Smooth muscle cell (in vitro differentiated cells): ENCODE data around the gene TNS3. TPM values are rescaled to one million over a fixed set of nuclear protein-coding genes. Genes with fewer than 3 reads are reported as not detected.

ENCODE experiments used
- DNase-seq: peaks from one replicate; lab custom pipeline; 2025; ENCODE audit not compliant: unreplicated experiment; lab: John Stamatoyannopoulos, UW
- H2AFZ ChIP-seq: fragments of 200-600 bp; sonication (generic); 2 replicates; pipeline ENCODE4 v1.6.0; 2016; ENCODE audit warnings: antibody characterized with exemption, low read depth, mild to moderate bottlenecking
- H3F3A ChIP-seq: fragments of 200-600 bp; sonication (generic); 2 replicates; pipeline ENCODE4 v1.6.0; 2017; ENCODE audit warnings: antibody characterized with exemption, low read depth
- H3K27ac ChIP-seq: fragments of 200-600 bp; sonication (generic); 2 replicates; pipeline ENCODE4 v1.5.1; 2016; ENCODE audit warnings: low read depth, mild to moderate bottlenecking
- H3K27me3 ChIP-seq: fragments of 200-600 bp; sonication (generic); 2 replicates; pipeline ENCODE4 v1.6.1; 2016; ENCODE audit warnings: low read depth, mild to moderate bottlenecking
- H3K36me3 ChIP-seq: fragments of 200-600 bp; sonication (generic); 2 replicates; pipeline ENCODE4 v1.5.1; 2016; ENCODE audit warnings: low read depth
- H3K4me1 ChIP-seq: fragments of 200-600 bp; sonication (generic); 2 replicates; pipeline ENCODE4 v1.5.1; 2016; ENCODE audit warnings: low read depth
- H3K4me2 ChIP-seq: fragments of 200-600 bp; sonication (generic); 2 replicates; pipeline ENCODE4 v1.6.0; 2016; ENCODE audit warnings: mild to moderate bottlenecking
- H3K4me3 ChIP-seq: fragments of 200-600 bp; sonication (generic); 2 replicates; pipeline ENCODE4 v1.5.1; 2016; ENCODE audit warnings: mild to moderate bottlenecking
- H3K79me2 ChIP-seq: fragments of 200-600 bp; sonication (generic); 2 replicates; pipeline ENCODE4 v1.6.0; 2016; ENCODE audit warnings: low read depth, mild to moderate bottlenecking
- H3K9ac ChIP-seq: fragments of 200-600 bp; sonication (generic); 2 replicates; pipeline ENCODE4 v1.6.0; 2016; ENCODE audit warnings: low read depth
- H3K9me3 ChIP-seq: fragments of 200-600 bp; sonication (generic); replicated peaks from 2 replicates; pipeline ENCODE4 v1.5.1; 2016; ENCODE audit warnings: low read depth
- H4K20me1 ChIP-seq: fragments of 200-600 bp; sonication (generic); 2 replicates; pipeline ENCODE4 v1.6.0; 2016; ENCODE audit warnings: low read depth
- WGBS: methylation state at CpG from one replicate; pipeline ENCODE4 v1.1.7; 2016; ENCODE audit warnings: low lambda C conversion rate; 5-methylcytosine and 5-hydroxymethylcytosine counted together
- polyA plus RNA-seq: library from polyadenylated mRNA; unstranded; fragments of >200 nt; fragmentation: Nextera tagmentation; extraction: Ambion mirVana; gene quantifications from 2 replicates; pipeline ENCODE4 v1.2.1, GENCODE V29; 2016
- total RNA-seq: library from RNA; depleted of rRNA; stranded (reverse); fragments of >200 nt; gene quantifications from 2 replicates; pipeline ENCODE4 v1.2.3, GENCODE V29; 2014
- TF ChIP-seq, protein P1 (sequence below): fragments of 200-600 bp; sonication (generic); IDR thresholded peaks from 2 replicates; pipeline ENCODE4 v1.5.1; 2017; ENCODE audit warnings: borderline replicate concordance, mild to moderate bottlenecking, antibody characterized with exemption; ENCODE audit not compliant: insufficient read depth, poor library complexity, severe bottlenecking

TNS3 gene
- total and polyA plus RNA-seq, 2 experiments from 2014 or later = 32.6 to 50.5 TPM

- Histone ChIP-seq H3K79me2 (no peaks in the 10 kb centered on the region), H3K36me3 (no peaks in the 10 kb centered on the region), H3K4me1 (peaks cover 14% of the 10 kb centered on the region), H3K9me3 (no peaks in the 10 kb centered on the region), H2AFZ (peak overlapping the region; percentile 11), H3K4me3 (no peak overlapping the region), H3K4me2 (peak overlapping the region; percentile 65), H3K9ac (no peak overlapping the region), H3F3A (peaks cover 18% of the 10 kb centered on the region), H3K27me3 (no peaks in the 10 kb centered on the region), H4K20me1 (no peaks in the 10 kb centered on the region), H3K27ac (peak overlapping the region; percentile 81)
- TF ChIP-seq, protein P1, sequence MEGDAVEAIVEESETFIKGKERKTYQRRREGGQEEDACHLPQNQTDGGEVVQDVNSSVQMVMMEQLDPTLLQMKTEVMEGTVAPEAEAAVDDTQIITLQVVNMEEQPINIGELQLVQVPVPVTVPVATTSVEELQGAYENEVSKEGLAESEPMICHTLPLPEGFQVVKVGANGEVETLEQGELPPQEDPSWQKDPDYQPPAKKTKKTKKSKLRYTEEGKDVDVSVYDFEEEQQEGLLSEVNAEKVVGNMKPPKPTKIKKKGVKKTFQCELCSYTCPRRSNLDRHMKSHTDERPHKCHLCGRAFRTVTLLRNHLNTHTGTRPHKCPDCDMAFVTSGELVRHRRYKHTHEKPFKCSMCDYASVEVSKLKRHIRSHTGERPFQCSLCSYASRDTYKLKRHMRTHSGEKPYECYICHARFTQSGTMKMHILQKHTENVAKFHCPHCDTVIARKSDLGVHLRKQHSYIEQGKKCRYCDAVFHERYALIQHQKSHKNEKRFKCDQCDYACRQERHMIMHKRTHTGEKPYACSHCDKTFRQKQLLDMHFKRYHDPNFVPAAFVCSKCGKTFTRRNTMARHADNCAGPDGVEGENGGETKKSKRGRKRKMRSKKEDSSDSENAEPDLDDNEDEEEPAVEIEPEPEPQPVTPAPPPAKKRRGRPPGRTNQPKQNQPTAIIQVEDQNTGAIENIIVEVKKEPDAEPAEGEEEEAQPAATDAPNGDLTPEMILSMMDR = no peak
- no peak for DNase-seq
Observed at GRCh38 chr7:47622586-47622945, 40.7 kb upstream of the TNS3 start.

- Histone ChIP-seq H3K27me3 (no peaks in the 10 kb centered on the region), H3K9me3 (no peaks in the 10 kb centered on the region), H3K36me3 (no peaks in the 10 kb centered on the region), H3K79me2 (no peaks in the 10 kb centered on the region), H3K9ac (no peak overlapping the region), H4K20me1 (no peaks in the 10 kb centered on the region), H2AFZ (peak overlapping the region; percentile 56), H3K4me1 (peaks cover 14% of the 10 kb centered on the region), H3K4me2 (peak overlapping the region; percentile 65), H3F3A (peaks cover 18% of the 10 kb centered on the region), H3K4me3 (no peak overlapping the region), H3K27ac (peak overlapping the region; percentile 81)
- TF ChIP-seq, protein P1 = no peak
- no peak for DNase-seq
- WGBS = 71% methylated on average over 14 of the region's 14 CpGs
Observed at GRCh38 chr7:47621979-47622561, 40.2 kb upstream of the TNS3 start.

GRCh38 chr7:47621347-47621746 is 39.4 kb upstream of the TNS3 start:
- Histone ChIP-seq H3K79me2 (no peaks in the 10 kb centered on the region), H3F3A (peaks cover 18% of the 10 kb centered on the region), H2AFZ (no peak overlapping the region), H3K4me2 (peak overlapping the region; percentile 65), H3K9ac (no peak overlapping the region), H3K9me3 (no peaks in the 10 kb centered on the region), H3K4me1 (peaks cover 14% of the 10 kb centered on the region), H3K36me3 (no peaks in the 10 kb centered on the region), H4K20me1 (no peaks in the 10 kb centered on the region), H3K4me3 (no peak overlapping the region), H3K27me3 (no peaks in the 10 kb centered on the region), H3K27ac (peak overlapping the region; percentile 81)
- no peak for DNase-seq
- 84% methylated on average over 12 of the region's 12 CpGs for WGBS
- TF ChIP-seq, protein P1 = no peak

- Histone ChIP-seq H3K4me1 (peaks cover 14% of the 10 kb centered on the region), H2AFZ (no peak overlapping the region), H3K4me2 (no peak overlapping the region), H3K36me3 (no peaks in the 10 kb centered on the region), H3K27me3 (no peaks in the 10 kb centered on the region), H3K27ac (no peak overlapping the region), H3K79me2 (no peaks in the 10 kb centered on the region), H3F3A (peaks cover 18% of the 10 kb centered on the region), H4K20me1 (no peaks in the 10 kb centered on the region), H3K9me3 (no peaks in the 10 kb centered on the region), H3K4me3 (no peak overlapping the region), H3K9ac (no peak overlapping the region)
- DNase-seq = no peak
- TF ChIP-seq, protein P1 = no peak
Observed at GRCh38 chr7:47619806-47620205, 37.9 kb upstream of the TNS3 start.
